DMS53 treated with DMSO at 0.1 percent for 48 hours (cell line): ENCODE measurements around the gene CDH15.
"Not testable (repeated sequence)": the region's sequence is repeated elsewhere in the genome, so short reads cannot be mapped to it uniquely, and the experiment has no call there.

Experiments used
- DNase-seq: peaks from one replicate; lab custom pipeline; 2025; ENCODE audit not compliant: unreplicated experiment; lab: John Stamatoyannopoulos, UW

The CDH15 gene

DNA sequence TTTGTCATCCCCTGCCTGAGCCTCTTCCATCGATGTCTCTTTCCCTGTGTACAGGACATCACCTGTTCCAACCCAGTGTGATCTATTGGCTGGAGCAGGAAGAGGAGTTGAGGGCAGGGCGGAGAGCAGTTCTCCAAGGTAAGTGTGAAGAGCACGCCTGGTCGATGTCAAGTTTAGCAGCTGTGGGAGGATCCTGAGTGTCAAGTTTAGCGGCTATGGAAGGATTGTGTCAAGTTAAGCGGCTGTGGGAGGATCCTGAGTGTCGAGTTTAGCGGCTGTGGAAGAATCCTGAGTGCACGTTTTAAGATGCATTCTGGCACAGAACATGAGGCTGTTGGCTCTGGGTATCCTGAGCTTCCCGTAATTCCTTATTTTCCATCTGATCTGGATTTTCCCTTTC lies 53.1 kb downstream of the CDH15 start:
- no peak for DNase-seq

GRCh38 chr16:89230255-89230654 lies 58.7 kb downstream of the CDH15 start:
- DNase-seq: peak; percentile 76

DNA sequence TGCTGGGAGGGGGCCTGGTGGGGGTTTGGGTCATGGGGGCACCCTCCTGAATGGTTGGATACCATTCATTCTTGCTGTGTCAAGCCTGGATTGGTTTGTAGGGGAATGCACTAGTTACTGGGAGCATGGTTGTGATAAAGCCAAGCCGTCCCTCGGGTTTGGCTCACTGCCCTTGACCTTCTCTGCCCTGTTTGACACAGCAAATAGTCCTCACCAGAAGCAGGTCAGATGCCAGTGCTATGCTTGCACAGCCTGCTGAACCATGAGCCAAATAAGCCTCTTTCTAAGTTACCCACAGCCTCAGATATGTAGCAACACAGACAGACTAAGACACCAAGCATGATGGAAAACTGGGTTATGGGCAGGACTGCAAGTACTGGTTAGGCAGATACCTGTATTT lies 60.6 kb downstream of the CDH15 start:
- no peak for DNase-seq

DNA sequence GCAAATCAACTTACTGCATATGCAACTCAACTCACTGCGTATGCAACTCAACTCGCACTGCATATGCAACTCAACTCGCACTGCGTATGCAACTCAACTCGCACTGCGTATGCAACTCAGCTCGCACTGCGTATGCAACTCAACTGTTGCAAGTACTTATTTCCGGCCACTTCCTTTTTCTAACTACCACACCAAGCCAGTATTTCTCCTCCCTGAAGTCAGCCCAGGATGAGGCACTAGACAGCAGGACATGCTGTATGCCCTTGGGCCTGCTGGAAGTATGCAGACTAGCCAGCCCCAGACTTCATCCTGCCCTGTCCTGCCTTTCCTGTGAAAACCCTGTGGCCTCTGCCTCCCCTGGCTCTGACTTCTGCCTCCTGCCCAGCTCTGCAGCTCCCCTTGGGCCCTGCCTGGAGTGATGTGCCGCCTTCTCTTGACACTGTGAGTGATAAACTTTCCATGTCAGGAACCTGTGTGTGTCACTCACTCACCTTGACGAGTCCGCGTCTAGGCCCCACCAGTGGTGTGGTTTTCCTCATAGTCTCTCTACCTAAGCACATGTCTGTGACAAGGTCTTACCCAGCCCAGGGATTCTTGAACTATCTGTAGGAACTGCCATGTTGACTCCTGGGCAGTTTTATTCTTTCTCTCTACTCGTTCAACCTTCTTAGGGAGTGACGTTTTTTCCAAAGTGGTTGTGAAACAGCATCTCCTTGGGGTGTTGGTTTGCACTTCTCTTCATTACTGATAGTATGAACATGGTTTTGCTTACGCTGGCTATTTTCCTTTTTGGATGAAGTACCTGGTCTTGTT lies 62.3 kb downstream of the CDH15 start:
- no peak for DNase-seq

- peak; percentile 30 for DNase-seq
These were observed 66.2 kb downstream of the CDH15 start for GRCh38 chr16:89237733-89238132.

DNA sequence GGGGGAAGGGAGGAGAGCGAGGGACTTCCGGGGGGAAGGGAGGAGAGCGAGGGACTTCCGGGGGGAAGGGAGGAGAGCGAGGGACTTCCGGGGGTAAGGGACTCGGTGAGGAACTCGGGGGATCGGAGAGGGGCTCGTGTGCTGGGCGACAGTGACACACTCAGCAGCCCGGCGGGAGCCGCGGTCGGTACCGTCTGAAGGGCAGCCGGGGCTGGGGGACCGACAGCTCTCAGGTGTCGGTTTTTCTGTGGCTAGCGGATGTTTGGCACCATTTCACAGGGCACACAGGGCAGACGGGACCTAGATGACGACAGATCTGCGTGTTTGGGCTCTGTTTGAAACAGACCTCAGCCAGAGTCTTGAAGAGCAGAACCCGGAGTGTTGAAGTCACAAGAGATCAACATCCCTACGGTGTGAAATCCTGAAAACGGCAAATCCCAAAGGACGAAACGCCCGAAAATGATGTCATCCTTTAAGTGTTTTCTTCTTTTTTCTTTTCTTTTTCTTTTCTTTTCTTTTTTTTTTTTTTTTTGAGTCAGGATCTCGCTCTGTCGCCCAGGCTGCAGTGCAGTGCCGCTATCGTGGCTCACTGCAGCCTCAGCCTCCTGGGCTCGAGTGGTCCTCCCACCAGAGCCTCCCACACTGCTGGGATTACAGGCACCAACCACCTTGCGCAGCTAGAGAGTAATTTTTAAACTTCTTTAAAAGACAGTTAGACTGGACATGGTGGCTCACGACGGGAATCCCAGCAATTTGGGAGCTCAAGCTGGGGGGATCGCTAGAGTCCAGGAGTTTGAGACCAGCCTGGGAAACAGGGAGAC lies 69.8 kb downstream of the CDH15 start:
- DNase-seq: peak; percentile 51

GRCh38 chr16:89242795-89243200 lies 71.2 kb downstream of the CDH15 start:
- DNase-seq: no peak

DNA sequence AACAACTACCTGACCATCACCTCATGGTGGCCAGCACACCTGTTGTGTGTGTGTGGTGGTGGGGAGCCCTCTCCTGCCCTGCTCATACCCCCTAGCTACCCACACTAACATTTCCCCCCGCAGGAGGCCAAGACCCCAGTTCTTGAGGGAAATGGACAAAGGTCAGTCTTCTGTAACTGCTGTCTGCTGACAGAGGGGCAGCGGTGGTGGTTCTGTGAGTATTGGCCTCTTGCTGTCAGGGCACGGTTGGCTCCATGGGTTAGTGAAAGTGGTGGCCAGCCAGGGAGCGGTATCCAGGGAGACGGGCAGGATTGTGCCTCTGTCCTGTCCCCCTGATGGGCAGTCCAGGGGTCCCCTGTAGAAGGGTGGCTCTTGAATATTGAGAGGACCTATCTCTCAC lies 72.1 kb downstream of the CDH15 start:
- DNase-seq: no peak

DNA sequence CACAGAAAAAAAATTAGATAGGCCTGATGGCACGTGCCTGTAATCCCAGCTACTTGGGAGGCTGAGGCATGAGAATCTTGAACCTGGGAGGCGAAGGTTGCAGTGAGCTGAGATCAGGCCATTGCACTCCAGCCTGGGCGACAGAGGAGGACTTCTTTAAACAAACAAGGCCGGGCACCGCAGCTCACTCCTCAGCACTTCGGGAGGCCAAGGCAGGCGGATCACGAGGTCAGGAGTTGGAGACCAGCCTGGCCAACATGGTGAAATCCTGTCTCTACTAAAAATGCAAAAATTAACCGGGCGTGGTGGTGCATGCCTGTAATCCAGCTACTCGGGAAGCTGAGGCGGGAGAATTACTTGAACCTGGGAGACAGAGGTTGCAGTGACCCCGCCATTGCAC lies 72.7 kb downstream of the CDH15 start:
- DNase-seq: not testable (repeated sequence)

DNA sequence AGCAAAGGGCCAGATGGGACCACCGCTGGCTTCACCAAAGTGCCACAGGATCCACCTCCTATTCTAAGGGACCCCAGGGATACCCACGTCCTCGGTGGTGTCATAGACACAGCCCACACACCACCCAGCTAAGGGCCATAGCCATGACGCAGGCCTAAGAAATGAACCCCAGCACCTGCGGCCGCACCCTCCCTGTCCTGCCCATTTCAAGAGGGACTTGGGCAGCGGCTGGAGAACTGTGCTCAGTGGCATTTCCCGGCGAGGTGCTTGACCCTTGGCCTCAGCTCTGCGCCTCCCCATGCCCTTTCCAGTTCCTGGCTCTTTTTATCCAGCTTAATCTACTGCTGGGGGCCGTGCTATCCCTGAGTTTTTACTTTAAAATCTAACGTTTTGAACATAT lies 73.2 kb downstream of the CDH15 start:
- DNase-seq: no peak
